Measurements from ENCODE around the gene MAP7D3. TPM values are rescaled to one million over a fixed set of nuclear protein-coding genes. Genes with fewer than 3 reads are reported as not detected.

MAP7D3 gene
- total RNA-seq, 4 donors from 2014 or later = 27.5 to 42.5 (median 35.7) TPM

DNA sequence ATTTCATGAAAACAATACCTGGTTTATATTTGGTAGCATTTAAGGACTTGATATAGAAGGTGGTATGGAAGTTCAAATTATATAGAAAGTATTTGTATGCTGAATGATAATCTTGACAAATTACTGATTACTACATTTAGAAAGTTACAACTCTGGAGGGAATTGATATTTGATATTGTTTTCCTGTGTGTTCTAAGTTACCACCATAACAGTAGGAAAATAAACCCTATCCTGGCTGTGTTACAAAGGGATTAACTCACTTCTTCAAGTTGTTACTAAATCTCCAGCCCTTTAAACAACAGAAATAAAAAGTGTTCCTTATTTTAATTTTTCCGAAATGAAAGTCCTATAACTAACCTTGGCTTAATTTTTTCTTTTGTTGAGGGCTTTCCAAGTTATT, 67.3 kb downstream of the MAP7D3 start:
- no peak for TF ChIP-seq CTCF (IDR thresholded peaks at IDR 0.05; ENCODE audit: low read depth)

DNA sequence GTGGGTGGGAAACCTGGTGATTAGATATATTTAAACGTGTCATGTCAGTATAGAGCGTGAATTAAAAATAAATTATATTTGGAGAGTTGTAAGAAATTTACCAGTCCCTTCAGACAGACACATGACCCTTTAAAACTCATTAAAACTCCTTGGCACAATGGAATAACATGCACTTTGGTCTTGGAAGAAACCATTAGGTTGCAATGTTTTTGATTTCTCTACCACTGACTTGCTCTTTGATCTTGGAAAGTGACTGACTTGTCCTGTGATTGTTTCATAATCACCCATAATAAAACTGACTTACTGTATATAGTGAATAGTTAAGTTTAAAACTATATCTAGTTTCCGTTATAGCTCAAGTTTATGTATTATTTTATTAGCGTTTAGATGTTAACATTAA, 68.0 kb downstream of the MAP7D3 start:
- no peak for TF ChIP-seq CTCF (IDR thresholded peaks at IDR 0.05; ENCODE audit: low read depth)

- no peak for TF ChIP-seq CTCF (IDR thresholded peaks at IDR 0.05; ENCODE audit: low read depth)
Measured at GRCh38 chrX:136182414-136182813, 68.8 kb downstream of the MAP7D3 start.

DNA sequence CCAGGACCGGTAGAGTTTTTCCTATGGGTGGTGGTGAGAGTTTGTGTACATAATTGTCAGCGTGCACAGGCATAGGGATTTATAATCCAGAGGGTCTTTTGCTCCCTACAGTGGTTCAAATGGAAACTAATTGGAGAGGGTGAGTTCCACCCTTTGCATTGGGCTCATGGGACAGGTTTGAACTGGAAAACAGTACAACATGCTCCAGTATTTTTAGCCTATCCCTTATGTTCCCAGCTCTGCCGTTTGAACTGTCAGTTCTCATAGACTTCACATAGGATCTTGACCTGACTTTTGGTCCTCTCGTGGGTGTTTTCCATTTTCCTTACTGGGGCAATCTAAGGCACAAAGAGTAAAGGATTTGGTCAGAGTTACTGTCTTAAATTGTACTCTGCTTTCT, 72.1 kb downstream of the MAP7D3 start:
- no peak for TF ChIP-seq CTCF (IDR thresholded peaks at IDR 0.05; ENCODE audit: low read depth)

- no peak for TF ChIP-seq CTCF (IDR thresholded peaks at IDR 0.05; ENCODE audit: low read depth)
Measured at GRCh38 chrX:136176399-136176825, 74.8 kb downstream of the MAP7D3 start.

GRCh38 chrX:136171420-136171819, 79.8 kb downstream of the MAP7D3 start:
- no peak for TF ChIP-seq CTCF (IDR thresholded peaks at IDR 0.05; ENCODE audit: low read depth)

DNA sequence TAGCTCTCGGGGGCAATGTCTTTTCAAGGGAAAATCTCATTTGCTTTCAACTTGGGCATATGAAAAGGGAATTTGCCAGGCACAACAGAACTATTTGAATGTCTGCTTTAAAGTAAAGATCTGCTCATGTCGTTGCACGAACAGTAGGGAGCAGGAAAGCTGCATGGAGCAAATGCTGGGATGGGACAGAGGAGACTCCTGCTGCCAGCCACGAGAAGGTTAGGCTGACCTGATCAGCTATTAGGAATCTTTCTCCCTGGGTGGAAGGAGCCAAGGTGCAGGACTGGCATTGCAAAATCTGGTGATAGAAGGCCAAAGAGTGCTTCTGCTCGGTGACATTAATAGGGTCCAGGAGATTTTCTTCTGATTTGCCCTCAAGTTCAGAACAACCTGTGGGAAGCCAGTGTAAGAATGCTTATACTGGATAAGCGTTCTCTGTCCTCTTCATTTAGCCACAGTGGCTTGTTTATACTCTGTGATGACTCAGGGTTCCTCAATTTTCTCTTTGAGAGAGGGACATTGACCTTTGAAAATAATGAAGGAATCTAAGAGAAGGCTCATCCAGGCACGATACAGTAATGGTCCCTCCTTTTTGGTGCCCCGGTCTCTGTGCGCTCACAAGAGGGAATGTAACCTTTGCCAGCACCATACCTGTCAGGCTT, 80.9 kb downstream of the MAP7D3 start:
- TF ChIP-seq CTCF (IDR thresholded peaks at IDR 0.05; ENCODE audit: low read depth) = no peak
